Measurements from ENCODE around the gene AQP7.

AQP7 gene

GRCh38 chr9:33378121-33378795, 24.1 kb downstream of the AQP7 start:
- H3K79me2 ChIP-seq (ENCODE audit: low read length) = no peaks in the 10 kb centered on the region
- H3K4me1 ChIP-seq (ENCODE audit: low read length) = no peaks in the 10 kb centered on the region
- TF ChIP-seq CTCF (IDR thresholded peaks at IDR 0.05; ENCODE audit: low read depth, low read length) (no peak), EZH2phosphoT487 (IDR thresholded peaks at IDR 0.05; ENCODE audit: low read depth) (no peak)
- H3K9me3 ChIP-seq (ENCODE audit: insufficient read depth, low read length) = no peaks in the 10 kb centered on the region
- H4K20me1 ChIP-seq (ENCODE audit: insufficient read depth, low read length) = no peaks in the 10 kb centered on the region
- H3K9ac ChIP-seq (ENCODE audit: low read length) = no peak overlapping the region
- H3K4me3 ChIP-seq (ENCODE audit: low read length) = no peak overlapping the region
- H3K27ac ChIP-seq (ENCODE audit: low read length) = no peak overlapping the region
- no peaks in the 10 kb centered on the region for H3K27me3 ChIP-seq (ENCODE audit: low read depth, low read length)
- no peaks in the 10 kb centered on the region for H3K36me3 ChIP-seq (replicated peaks; ENCODE audit: low read depth, low read length)
- H2AFZ ChIP-seq (ENCODE audit: low read depth, low read length) = no peak overlapping the region
- H3K4me2 ChIP-seq (ENCODE audit: low read length) = no peak overlapping the region

- Histone ChIP-seq H3K27me3 (ENCODE audit: low read depth, low read length) (no peaks in the 10 kb centered on the region), H3K9me3 (ENCODE audit: insufficient read depth, low read length) (no peaks in the 10 kb centered on the region), H3K4me2 (ENCODE audit: low read length) (no peak overlapping the region), H3K79me2 (ENCODE audit: low read length) (no peaks in the 10 kb centered on the region), H3K9ac (ENCODE audit: low read length) (no peak overlapping the region), H3K4me3 (ENCODE audit: low read length) (no peak overlapping the region), H3K27ac (ENCODE audit: low read length) (no peak overlapping the region), H4K20me1 (ENCODE audit: insufficient read depth, low read length) (no peaks in the 10 kb centered on the region), H3K4me1 (ENCODE audit: low read length) (no peaks in the 10 kb centered on the region), H2AFZ (ENCODE audit: low read depth, low read length) (no peak overlapping the region), H3K36me3 (replicated peaks; ENCODE audit: low read depth, low read length) (peaks cover 4% of the 10 kb centered on the region)
- TF ChIP-seq EZH2phosphoT487 (IDR thresholded peaks at IDR 0.05; ENCODE audit: low read depth) (no peak), CTCF (IDR thresholded peaks at IDR 0.05; ENCODE audit: low read depth, low read length) (no peak)
Observed at GRCh38 chr9:33377089-33377715, 25.2 kb downstream of the AQP7 start.

GRCh38 chr9:33375841-33376321, 26.5 kb downstream of the AQP7 start:
- no peak overlapping the region for H3K4me3 ChIP-seq (ENCODE audit: low read length)
- H2AFZ ChIP-seq (ENCODE audit: low read depth, low read length) = no peak overlapping the region
- H3K27me3 ChIP-seq (ENCODE audit: low read depth, low read length) = no peaks in the 10 kb centered on the region
- no peaks in the 10 kb centered on the region for H4K20me1 ChIP-seq (ENCODE audit: insufficient read depth, low read length)
- peaks cover 8% of the 10 kb centered on the region for H3K4me1 ChIP-seq (ENCODE audit: low read length)
- TF ChIP-seq EZH2phosphoT487 (IDR thresholded peaks at IDR 0.05; ENCODE audit: low read depth) = no peak
- H3K79me2 ChIP-seq (ENCODE audit: low read length) = no peaks in the 10 kb centered on the region
- no peak overlapping the region for H3K9ac ChIP-seq (ENCODE audit: low read length)
- peaks cover 14% of the 10 kb centered on the region for H3K36me3 ChIP-seq (replicated peaks; ENCODE audit: low read depth, low read length)
- H3K27ac ChIP-seq (ENCODE audit: low read length) = no peak overlapping the region
- no peaks in the 10 kb centered on the region for H3K9me3 ChIP-seq (ENCODE audit: insufficient read depth, low read length)
- no peak overlapping the region for H3K4me2 ChIP-seq (ENCODE audit: low read length)

GRCh38 chr9:33375238-33375840, 27.0 kb downstream of the AQP7 start:
- H4K20me1 ChIP-seq (ENCODE audit: insufficient read depth, low read length) = no peaks in the 10 kb centered on the region
- H3K27ac ChIP-seq (ENCODE audit: low read length) = no peak overlapping the region
- TF ChIP-seq CTCF (IDR thresholded peaks at IDR 0.05; ENCODE audit: low read depth, low read length) (no peak; the same call in 1 of the 2 replicates), EZH2phosphoT487 (IDR thresholded peaks at IDR 0.05; ENCODE audit: low read depth) (no peak)
- H3K27me3 ChIP-seq (ENCODE audit: low read depth, low read length) = no peaks in the 10 kb centered on the region
- H3K4me1 ChIP-seq (ENCODE audit: low read length) = peaks cover 14% of the 10 kb centered on the region
- H3K79me2 ChIP-seq (ENCODE audit: low read length) = no peaks in the 10 kb centered on the region
- H3K36me3 ChIP-seq (replicated peaks; ENCODE audit: low read depth, low read length) = peaks cover 20% of the 10 kb centered on the region
- no peaks in the 10 kb centered on the region for H3K9me3 ChIP-seq (ENCODE audit: insufficient read depth, low read length)
- no peak overlapping the region for H3K4me3 ChIP-seq (ENCODE audit: low read length)
- H3K4me2 ChIP-seq (ENCODE audit: low read length) = no peak overlapping the region
- H2AFZ ChIP-seq (ENCODE audit: low read depth, low read length) = no peak overlapping the region
- H3K9ac ChIP-seq (ENCODE audit: low read length) = no peak overlapping the region
